ENCODE data around the gene ZNF678.

Gene ZNF678

GRCh38 chr1:227621211-227621610 is 57.9 kb downstream of the ZNF678 start:
- TF ChIP-seq POLR2AphosphoS5 (IDR thresholded peaks at IDR 0.05; ENCODE audit: low read depth, low read length) (no peak), SIN3A (IDR thresholded peaks at IDR 0.05; ENCODE audit: borderline replicate concordance, insufficient read depth, low read length) (no peak), TAF1 (IDR thresholded peaks at IDR 0.05; ENCODE audit: borderline replicate concordance, insufficient read depth, low read length) (no peak), FOXP2 (optimal IDR thresholded peaks at IDR 0.05; ENCODE audit: borderline replicate concordance, extremely low read depth, extremely low read length, insufficient read depth) (no peak), REST (IDR thresholded peaks at IDR 0.05; ENCODE audit: insufficient read depth in 1 of 2, low read depth in 2 of 2, low read length in 2 of 2) (no peak)

GRCh38 chr1:227622739-227623475 is 59.6 kb downstream of the ZNF678 start:
- no peak for TF ChIP-seq FOXP2 (optimal IDR thresholded peaks at IDR 0.05; ENCODE audit: borderline replicate concordance, extremely low read depth, extremely low read length, insufficient read depth)
- no peak for TF ChIP-seq REST (IDR thresholded peaks at IDR 0.05; ENCODE audit: insufficient read depth in 1 of 2, low read depth in 2 of 2, low read length in 2 of 2)
- TF ChIP-seq POLR2AphosphoS5 (IDR thresholded peaks at IDR 0.05; ENCODE audit: low read depth, low read length): no peak
- no peak for TF ChIP-seq TAF1 (IDR thresholded peaks at IDR 0.05; ENCODE audit: borderline replicate concordance, insufficient read depth, low read length)
- TF ChIP-seq SIN3A (IDR thresholded peaks at IDR 0.05; ENCODE audit: borderline replicate concordance, insufficient read depth, low read length): no peak

- no peak for TF ChIP-seq FOXP2 (optimal IDR thresholded peaks at IDR 0.05; ENCODE audit: borderline replicate concordance, extremely low read depth, extremely low read length, insufficient read depth)
- no peak for TF ChIP-seq TAF1 (IDR thresholded peaks at IDR 0.05; ENCODE audit: borderline replicate concordance, insufficient read depth, low read length)
- no peak for TF ChIP-seq SIN3A (IDR thresholded peaks at IDR 0.05; ENCODE audit: borderline replicate concordance, insufficient read depth, low read length)
- TF ChIP-seq POLR2AphosphoS5 (IDR thresholded peaks at IDR 0.05; ENCODE audit: low read depth, low read length): no peak
- no peak for TF ChIP-seq REST (IDR thresholded peaks at IDR 0.05; ENCODE audit: insufficient read depth in 1 of 2, low read depth in 2 of 2, low read length in 2 of 2)
Measured at GRCh38 chr1:227632325-227632724, 69.0 kb downstream of the ZNF678 start.

GRCh38 chr1:227635596-227635995 is 72.2 kb downstream of the ZNF678 start:
- TF ChIP-seq POLR2AphosphoS5 (IDR thresholded peaks at IDR 0.05; ENCODE audit: low read depth, low read length): no peak

GRCh38 chr1:227654431-227654830 is 91.1 kb downstream of the ZNF678 start:
- TF ChIP-seq TAF1 (IDR thresholded peaks at IDR 0.05; ENCODE audit: borderline replicate concordance, insufficient read depth, low read length) (no peak), REST (IDR thresholded peaks at IDR 0.05; ENCODE audit: insufficient read depth in 1 of 2, low read depth in 2 of 2, low read length in 2 of 2) (no peak), SIN3A (IDR thresholded peaks at IDR 0.05; ENCODE audit: borderline replicate concordance, insufficient read depth, low read length) (no peak), FOXP2 (optimal IDR thresholded peaks at IDR 0.05; ENCODE audit: borderline replicate concordance, extremely low read depth, extremely low read length, insufficient read depth) (no peak), POLR2AphosphoS5 (IDR thresholded peaks at IDR 0.05; ENCODE audit: low read depth, low read length) (no peak)

All from PFSK-1 (cell line).